GM12892 (cell line): Measurements from ENCODE around the gene ABCA5.

Experiments used
- POLR2A ChIP-seq: IDR thresholded peaks from 2 replicates; pipeline ENCODE4 v1.6.1; 2011; ENCODE audit warnings: low read depth, low read length, control low read depth
- POLR2AphosphoS5 ChIP-seq: IDR thresholded peaks from 2 replicates; pipeline ENCODE4 v1.6.1; 2011; ENCODE audit warnings: low read depth, low read length, control low read depth

GRCh38 chr17:69218986-69219385 lies 107.9 kb downstream of the ABCA5 start:
- TF ChIP-seq POLR2A (no peak), POLR2AphosphoS5 (no peak)
